NCI-H146 treated with DMSO at 0.1 percent for 48 hours (cell line): Measurements from ENCODE around the gene TAL1.
A peak's percentile ranks its signal among the peaks of the same experiment; 100 is the strongest.

Source experiments
- DNase-seq: peaks from one replicate; lab custom pipeline; 2025; ENCODE audit not compliant: unreplicated experiment; lab: John Stamatoyannopoulos, UW

Gene TAL1

GRCh38 chr1:47189844-47190508, 42.0 kb downstream of the TAL1 start, which contains the start of gene PDZK1IP1:
Gene PDZK1IP1 (minus strand): TSS chr1:47190036. CDS start chr1:47189932, 104 bp downstream.
- no peak for DNase-seq

- no peak for DNase-seq
Observed at GRCh38 chr1:47188791-47189785, 42.9 kb downstream of the TAL1 start.

- no peak for DNase-seq
Observed at GRCh38 chr1:47187926-47188250, 44.1 kb downstream of the TAL1 start.

- DNase-seq, result no peak
Observed at GRCh38 chr1:47187231-47187925, 44.6 kb downstream of the TAL1 start.

GRCh38 chr1:47186267-47187185, 45.5 kb downstream of the TAL1 start:
- no peak for DNase-seq

- DNase-seq, result no peak
Observed at GRCh38 chr1:47184822-47185677, 47.0 kb downstream of the TAL1 start.

- no peak for DNase-seq
Observed at GRCh38 chr1:47184090-47184821, 47.8 kb downstream of the TAL1 start.

- DNase-seq, result no peak
Observed at GRCh38 chr1:47183308-47184089, 48.5 kb downstream of the TAL1 start.

GRCh38 chr1:47182676-47183235, 49.3 kb downstream of the TAL1 start:
- DNase-seq, result no peak

GRCh38 chr1:47181955-47182675, 49.9 kb downstream of the TAL1 start:
- no peak for DNase-seq

- DNase-seq, result no peak
Observed at GRCh38 chr1:47181095-47181954, 50.7 kb downstream of the TAL1 start.

GRCh38 chr1:47180603-47181094, 51.4 kb downstream of the TAL1 start:
- no peak for DNase-seq

GRCh38 chr1:47179988-47180563, 51.9 kb downstream of the TAL1 start:
- no peak for DNase-seq

- DNase-seq, result peak; percentile 10
Observed at GRCh38 chr1:47179017-47179987, 52.7 kb downstream of the TAL1 start.

GRCh38 chr1:47178654-47179016, 53.4 kb downstream of the TAL1 start:
- DNase-seq, result no peak
